HG03432 (cell line): ENCODE results near the gene DENND2C.

ENCODE experiments used
- ATAC-seq: cut with Tn5 transposase; IDR thresholded peaks from one replicate; pipeline ENCODE4 v1.9.1; 2021; ENCODE audit warnings: mild to moderate bottlenecking, moderate library complexity; ENCODE audit not compliant: unreplicated experiment

Gene DENND2C

DNA sequence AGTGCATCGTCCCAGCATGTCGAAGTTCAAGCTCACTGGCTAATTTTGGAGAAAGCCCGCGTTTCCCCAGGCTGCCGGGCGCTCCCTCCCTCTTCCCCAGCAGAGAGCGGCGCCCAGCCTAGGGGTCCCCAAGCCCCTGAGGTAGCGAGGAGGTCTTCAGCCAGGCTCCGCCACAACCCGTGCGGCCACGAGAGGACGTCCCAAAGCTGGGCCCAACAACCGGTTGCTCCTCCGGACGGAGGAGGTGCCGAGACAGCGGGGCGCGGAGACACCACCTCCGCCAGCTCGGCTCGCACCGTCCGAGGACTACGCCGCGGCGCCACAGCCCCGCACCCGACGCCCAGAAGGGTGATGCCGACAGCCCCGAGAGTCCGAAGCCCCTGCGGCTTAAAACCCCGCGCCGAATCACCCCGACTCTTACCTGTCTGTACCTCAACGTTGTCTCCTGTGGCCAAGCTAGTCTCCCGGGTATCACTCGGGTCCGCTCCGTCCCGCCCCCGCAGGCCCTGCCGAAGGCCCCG, at the start of gene DENND2C:
TSS of gene DENND2C (minus strand) at position 488 of the 521 bp plus-strand sequence. CDS start 44,065 bp downstream, outside the sequence.
- ATAC-seq: peak; percentile 65

DNA sequence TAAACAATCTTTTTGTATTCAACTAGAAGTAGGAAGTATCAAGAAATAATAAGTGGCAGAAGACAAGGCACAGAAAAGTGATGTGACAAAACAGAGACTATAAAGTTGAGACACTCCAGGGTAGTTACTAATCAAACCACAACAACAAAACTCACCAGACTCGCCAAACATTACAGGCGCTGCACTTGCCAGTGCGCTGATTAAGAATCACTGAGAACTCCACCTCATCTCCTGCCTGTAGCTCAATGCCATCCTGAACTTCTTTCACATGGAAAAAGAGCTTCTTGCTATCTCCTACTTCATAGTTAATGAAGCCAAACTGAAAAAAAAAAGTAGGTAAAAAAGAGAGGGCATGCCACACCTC, 49.6 kb upstream of the DENND2C start:
- ATAC-seq: no peak

GRCh38 chr1:114718661-114719423, 49.0 kb upstream of the DENND2C start:
- ATAC-seq: no peak

GRCh38 chr1:114716304-114717170, 46.7 kb upstream of the DENND2C start, which contains the start of gene NRAS:
Gene NRAS, minus strand, starts transcription at chr1:114716771. Its CDS starts 611 bp downstream, at chr1:114716160.
- ATAC-seq: peak; percentile 95

- ATAC-seq: peak; percentile 1
Measured at GRCh38 chr1:114715952-114716303, 46.1 kb upstream of the DENND2C start.

GRCh38 chr1:114712977-114713376, 43.1 kb upstream of the DENND2C start:
- no peak for ATAC-seq

DNA sequence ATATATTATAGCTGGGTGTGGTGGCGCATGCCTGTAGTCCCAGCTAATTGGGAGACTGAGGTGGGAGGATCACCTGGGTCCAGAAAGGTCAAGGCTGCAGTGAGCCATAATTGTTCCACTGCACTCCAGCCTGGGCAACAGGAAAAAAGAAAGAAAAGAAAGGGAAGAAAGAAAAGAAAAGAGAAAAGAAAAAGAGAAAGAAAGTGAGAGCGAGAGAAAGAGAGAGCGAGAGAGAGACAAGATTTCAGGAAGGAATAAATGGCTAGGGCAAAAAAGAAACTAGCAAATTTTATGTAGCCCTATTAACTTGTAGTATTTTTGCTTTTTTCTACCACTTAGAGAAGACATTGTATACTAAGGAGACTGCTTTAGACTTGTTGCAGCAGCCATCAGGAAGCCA, 40.5 kb upstream of the DENND2C start:
- no peak for ATAC-seq

DNA sequence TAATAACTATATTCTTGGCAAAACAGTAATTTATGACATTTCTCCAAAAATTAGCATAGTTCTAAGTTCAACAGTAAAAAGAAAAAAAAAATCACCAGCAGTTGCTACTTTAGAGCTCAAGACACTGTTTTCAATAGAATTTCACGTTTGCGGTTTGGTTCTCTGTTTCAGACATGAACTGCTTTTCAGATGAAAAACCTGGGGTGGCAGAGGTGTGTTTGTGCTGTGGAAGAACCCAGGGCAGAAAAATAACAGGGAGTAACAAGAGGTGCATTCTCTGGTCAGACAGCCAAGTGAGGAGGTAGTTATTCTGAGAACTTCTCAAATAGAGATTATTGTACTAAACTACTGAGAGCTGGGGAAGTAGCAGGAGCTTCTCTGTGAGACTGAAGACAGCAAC, 37.8 kb upstream of the DENND2C start:
- ATAC-seq: no peak

- ATAC-seq: peak; percentile 67
Measured at GRCh38 chr1:114703242-114703641, 33.4 kb upstream of the DENND2C start.

- ATAC-seq: no peak
Measured at GRCh38 chr1:114702737-114703136, 32.9 kb upstream of the DENND2C start.

- ATAC-seq: no peak
Measured at GRCh38 chr1:114701931-114702330, 32.1 kb upstream of the DENND2C start.

DNA sequence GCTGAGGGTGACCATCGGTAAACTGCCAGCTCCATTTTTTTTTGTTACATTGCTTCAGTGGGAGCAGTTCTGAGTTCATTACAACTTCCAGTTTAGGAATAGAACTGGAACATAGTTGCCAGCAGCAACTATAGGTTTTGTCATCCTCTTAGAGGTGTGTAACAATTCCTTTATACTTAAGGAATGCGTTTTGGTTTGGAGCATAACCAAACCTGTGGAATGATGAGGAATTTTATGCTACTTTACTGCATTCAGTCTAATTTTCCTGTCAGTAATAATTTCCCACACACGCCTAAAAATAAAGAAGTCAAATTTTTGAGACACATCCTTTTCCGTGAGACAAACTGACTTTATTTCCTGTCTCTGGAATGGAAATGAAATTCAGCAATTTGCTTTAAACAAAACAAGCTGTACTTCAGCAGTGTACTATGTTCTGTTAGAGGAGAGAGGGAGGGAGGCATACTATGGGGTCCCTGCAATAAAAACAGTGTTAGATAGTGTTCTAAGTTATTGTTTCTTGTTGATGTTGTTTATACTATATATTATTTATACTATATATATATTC, 30.3 kb upstream of the DENND2C start:
- no peak for ATAC-seq

GRCh38 chr1:114696810-114697209, 27.0 kb upstream of the DENND2C start:
- ATAC-seq: no peak

DNA sequence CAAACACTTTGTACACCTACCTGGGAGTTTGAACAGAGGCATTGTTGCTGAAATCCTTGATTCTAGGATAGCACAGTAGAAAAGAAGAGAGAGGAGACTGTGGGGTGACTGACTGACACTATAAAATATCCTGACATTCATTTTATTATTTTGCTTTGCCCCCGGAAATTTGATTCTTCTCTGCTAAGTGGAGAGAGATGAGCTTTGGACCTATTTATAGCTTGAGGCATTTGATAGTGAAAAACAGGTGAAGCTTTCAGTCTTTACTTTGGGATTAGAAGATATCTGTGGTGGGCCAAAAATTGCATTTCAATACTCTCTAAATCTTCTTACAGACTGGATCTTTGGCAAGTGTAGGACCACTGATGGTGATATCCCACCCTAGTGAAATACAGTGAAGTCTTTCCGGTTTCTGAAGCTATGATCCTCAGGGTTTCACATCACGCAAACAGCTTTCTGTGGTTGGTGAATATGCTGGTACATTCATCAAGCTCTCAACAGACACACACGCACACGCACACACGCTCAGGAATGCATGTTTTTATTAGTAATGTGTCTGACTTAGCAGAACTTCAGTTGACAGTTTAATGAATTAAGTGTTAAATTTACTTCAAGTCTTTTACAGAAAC, 25.7 kb upstream of the DENND2C start, which contains the start of gene AMPD1:
TSS of gene AMPD1 (minus strand) at position 117 of the 629 bp plus-strand sequence. CDS start at position 42, 75 bp downstream.
- no peak for ATAC-seq

DNA sequence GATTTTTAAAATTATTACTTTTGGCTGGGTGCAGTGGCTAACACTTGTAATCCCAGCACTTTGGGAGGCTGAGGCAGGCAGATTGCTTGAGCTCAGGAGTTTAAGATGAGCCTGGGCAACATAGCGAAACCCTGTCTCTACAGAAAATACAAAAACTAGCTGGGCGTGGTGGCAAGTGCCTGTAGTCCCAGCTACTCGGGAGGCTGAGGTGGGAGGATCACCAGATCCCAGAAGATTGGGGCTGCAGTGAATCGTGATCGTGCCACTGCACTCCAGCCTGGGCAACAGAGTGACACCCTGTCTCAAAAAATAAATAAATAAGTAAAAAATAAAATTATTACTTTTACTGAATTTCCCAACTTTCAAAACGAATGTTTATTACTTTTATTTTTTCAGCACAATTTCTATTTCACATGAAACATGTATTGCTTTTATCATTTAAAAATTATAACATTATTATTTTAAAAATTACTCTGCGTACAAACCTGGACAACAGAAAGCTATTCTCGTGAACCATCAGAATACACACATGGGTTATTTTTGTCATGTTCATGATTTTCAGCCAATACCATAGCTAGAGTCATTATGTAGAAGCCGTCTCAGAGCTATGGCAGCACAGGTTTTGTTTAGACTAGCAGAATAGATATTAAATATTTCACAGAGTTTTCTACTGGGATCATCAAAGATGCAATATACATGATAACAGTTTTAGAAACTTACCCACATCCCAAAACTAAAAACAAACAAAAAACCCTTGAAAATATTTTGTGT, 24.9 kb upstream of the DENND2C start:
- no peak for ATAC-seq

DNA sequence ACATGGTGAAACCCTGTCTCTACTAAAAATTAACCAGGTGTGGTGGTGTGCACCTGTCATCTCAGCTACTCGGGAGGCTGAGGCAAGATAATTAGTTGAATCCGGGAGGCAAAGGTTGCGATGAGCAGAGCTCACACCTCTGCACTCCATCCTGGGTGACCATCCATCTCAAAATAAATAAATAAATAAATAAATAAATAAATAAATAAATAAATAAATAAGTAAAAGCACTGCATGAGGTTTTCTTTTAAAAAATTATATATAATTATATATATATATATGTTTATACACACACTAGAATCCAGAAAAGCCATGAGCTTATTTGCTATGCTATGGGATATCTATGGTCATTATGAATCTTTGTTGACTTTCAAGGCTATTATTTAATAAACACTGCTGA, 23.1 kb upstream of the DENND2C start:
- no peak for ATAC-seq

- ATAC-seq: no peak
Measured at GRCh38 chr1:114691061-114691460, 21.2 kb upstream of the DENND2C start.

DNA sequence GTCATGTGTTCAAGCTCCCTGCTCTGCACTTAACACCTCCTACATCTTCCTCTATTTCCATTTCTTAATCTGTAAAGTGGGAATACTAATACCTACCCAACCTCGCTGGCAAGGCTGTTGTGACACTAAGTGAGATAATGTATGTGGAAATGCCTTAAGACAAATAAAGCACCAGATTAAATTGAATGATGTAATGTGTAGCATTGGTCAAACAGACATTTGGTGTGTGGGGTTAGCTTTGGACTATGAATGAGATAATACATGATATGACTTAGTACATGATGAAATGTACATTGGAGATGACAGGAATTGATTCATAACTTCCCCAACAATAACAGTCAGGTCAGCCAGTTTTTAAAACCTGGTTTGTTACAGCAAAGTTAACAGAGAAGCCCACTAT, 20.3 kb upstream of the DENND2C start:
- ATAC-seq: no peak

GRCh38 chr1:114688526-114688925, 18.7 kb upstream of the DENND2C start:
- no peak for ATAC-seq

DNA sequence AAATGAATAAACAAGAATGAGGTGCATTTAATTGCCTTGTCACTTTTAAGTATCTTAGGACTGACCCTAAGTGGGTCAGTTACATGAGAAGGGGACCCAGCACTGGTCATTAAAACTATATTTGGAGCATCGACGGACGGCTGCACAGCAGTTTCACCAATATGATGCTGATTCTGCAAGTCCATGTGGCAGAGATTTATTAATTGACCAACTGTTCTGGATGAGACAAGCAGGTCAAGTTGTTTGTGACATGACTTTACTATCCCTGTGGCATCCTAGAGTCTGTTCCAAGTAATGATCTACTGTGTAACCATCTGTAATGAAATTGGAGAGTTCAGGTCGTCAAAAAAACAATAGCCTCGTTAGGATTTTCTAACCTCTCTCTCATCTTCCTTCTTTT, 16.0 kb upstream of the DENND2C start:
- ATAC-seq: no peak
